Measurements from ENCODE around the gene GAS2L2.
"Not testable (repeated sequence)": the region's sequence is repeated elsewhere in the genome, so short reads cannot be mapped to it uniquely, and the experiment has no call there.

Gene GAS2L2

DNA sequence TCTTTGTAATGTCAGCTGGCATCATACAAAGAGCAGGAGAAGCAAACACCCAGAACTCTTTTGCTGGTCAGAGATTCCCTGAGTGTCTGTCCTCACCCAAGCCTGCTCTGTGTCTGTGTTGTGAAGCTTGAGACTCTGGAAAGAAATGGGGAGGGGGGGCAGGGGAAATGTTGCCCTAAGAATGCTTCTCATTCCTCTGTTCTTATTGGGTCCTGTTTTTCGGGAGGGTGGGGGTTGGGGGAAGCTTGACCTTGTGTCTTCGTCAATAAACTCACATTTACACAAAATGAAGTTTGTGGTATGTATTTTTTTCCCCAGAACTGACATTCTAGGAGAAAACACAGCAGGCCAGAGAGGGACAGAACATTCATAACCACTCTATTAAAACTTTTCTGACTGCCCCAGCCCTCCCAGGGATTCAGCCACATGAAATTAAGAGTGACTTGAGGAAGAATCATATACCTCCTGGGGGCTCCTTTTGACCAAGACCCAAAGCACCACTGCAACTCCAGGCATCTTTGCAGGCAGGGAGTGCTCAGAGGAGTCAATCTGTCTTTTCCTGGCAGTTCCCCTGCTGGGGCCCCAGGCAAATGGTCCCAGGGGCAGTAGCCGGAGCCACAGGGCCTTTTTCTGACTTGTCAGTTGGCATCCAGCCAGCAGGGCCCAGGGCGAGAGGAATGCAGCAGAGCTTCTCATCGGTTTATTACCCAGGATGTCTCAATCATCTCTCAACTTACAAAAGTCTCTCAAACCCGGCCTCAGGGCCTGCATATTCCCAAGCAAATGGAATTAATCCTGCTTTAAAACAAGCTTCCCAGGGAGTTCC is 26.7 kb downstream of the GAS2L2 start:
- peak; percentile 10 for DNase-seq

DNA sequence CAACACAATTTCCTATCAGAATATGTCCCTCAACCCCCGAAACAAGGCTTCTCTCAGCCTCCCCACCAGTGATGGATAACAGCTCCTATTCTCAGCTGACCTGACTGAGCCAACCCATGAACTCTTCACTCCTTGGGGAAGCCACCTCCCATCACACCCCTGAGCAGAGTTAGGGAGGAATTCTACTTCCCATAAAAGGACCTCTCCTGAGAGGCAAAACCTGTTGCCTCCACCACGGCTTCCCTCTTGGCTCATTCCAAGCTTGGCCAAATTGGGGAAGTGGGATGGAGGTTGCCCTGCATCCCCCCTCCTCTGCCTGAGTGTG is 27.3 kb downstream of the GAS2L2 start:
- DNase-seq: no peak

DNA sequence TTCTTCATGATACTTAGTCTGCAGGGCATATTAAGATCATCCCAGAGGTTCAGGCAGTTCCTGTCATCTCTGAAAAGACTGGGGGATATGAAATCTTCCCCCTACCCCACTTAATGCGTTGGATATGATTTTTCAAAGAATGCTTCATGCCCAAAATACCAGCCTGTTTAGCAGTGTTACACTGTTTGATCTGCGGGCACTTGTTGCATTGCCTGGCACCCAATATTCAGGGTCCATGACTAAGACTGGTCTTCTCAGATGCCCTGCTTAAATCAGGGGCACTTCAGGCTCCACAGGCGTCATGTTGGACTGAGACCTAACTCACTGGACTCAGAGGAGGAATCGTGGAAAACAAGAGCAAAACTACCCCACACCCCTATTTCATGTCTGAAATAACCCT is 28.0 kb downstream of the GAS2L2 start:
- DNase-seq: no peak

DNA sequence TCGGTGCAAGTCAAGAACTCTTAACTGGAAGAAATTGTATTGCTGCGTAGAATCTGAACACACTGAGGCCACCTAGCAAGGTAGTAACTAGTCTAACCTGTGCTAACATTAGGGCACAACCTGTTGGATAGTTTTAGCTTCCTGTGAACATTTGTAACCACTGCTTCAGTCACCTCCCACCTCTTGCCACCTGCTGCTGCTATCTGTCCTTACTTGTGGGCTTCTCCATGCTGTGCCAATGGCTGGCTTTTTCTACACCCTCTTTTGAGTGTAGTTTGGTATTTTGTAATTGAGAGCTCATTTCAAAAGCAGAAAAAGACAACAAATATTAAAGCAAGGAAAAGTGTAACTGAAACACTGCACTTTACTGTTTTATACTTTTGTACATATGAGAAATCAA is 29.3 kb downstream of the GAS2L2 start:
- no peak for DNase-seq

DNA sequence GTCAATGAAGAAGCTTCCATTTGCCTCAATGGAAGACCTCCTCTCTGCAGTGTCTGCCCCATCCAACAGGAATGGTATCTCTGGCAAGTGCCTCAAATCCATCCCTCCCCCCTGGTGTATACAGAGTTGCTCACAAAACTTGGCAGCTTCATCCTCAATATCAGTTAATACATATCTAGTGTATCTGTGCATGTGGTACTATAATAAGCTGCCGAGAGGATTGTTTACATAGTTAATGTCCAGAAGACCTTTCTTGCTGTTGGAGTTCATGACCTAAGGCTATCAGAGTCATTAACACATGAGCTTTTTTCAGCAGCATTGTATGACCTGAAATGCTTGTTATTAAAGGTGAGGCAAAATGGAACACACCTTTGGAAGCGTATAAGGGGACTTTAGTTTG is 35.6 kb downstream of the GAS2L2 start:
- no peak for DNase-seq

DNA sequence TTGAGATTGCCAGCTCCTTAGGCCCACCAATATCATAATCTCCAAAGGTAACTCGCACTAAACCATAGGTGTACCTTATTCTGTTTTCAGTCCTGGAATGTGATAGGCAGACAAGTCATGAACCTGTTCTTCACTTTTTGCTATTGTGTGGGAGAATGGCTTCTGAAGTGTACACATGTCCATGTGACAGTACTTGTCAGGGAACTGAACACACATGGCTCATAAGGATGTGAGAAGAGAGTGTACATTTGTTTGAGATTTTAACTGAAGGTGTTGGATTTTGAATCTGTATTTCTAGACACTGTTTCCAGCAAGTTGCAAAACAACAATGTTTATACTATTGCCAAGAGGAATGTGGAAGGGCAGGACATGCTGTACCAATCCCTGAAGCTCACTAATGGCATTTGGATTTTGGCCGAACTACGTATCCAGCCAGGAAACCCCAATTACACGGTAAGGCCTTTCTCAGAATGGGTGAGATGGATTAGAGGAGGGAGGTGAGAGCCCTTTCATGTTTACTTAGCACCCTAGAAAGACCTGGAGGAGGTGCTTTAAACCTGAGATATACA is 36.1 kb downstream of the GAS2L2 start:
- DNase-seq: no peak

DNA sequence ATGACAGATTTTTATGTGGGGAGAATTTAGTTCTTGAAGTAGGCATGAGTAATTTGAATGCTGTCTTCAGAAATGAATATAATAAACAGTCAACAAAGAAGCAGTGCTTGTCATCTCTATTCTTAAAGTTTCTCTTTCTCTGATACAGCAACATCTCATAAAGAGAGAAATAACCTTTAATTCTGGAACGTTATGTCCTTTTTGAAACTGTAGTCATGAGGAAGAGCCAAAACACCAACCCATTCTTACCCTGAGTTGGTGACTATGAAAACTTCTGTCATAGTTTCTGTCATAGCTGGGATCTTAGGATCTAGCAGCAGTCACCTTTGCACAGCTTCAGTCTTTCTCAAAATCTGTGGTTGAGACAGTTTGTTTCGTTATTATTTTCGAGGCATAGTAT is 36.9 kb downstream of the GAS2L2 start:
- no peak for DNase-seq

DNA sequence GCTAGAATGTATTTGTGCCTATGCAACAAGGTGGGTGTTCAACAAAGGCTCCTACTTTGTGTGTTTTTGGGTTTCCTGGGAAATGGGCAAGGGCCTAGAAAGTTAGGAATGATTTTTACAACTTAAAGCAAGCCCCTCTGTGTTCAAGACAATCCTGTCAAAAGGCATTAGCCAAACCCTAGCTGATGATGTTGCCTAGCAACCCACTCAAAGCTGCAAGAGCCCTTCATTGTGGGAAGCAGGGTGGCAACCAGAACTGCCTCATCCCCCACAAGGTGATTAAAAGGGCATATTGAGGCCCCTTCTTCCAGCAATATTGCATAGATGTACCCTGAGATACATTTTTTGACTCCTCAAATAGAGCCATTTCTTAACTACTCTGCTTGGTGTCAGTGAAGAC is 37.6 kb downstream of the GAS2L2 start:
- peak; percentile 3 for DNase-seq

DNA sequence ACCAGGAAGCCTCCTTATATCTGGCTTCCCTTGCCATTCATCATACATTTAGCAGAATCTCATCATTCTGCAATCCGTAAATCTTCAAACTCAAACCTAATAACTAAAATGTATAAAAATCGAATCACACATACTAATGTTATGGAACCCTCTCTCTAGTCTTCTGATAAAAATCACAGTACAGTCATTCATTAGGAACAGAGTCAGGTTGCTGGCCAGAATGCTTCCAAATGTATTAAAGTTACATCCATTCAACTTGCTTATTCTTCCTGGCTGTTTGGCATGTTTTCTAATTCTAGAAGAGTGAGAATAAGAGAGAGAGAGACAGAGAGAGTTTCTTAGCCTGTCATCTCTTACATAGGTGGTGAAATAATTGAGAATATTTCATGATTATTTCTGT is 38.1 kb downstream of the GAS2L2 start:
- DNase-seq: no peak

DNA sequence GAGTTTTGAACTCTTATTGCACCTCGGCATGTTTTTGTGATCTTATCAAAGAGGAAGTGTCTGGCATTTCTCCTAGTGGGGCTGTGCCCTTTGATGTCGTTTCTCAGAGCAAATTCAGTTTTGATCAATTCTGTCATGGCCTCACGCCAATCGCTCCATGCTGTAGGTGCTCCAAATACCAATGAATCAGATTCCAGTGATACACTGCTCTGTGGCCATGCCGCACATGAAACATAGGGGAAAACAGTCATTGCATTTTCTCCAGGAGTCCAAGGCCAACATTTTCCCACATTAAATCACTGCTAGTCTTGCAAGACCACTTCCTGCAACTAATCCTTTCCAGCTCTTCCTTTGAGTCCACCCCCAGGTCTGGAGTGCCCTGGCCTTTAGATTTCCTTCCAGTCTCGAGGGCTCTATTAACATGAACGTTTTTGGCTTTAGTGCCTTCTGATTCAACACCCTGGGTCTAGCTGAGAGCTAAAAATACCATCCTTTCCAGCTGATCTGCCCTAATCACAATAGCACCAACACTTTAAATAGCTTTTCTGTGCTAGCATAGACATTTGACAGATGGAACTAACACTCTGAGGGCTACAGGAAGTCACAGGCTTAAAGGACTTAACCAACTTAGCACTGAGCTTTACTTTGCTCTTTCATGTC is 39.8 kb downstream of the GAS2L2 start:
- no peak for DNase-seq

DNA sequence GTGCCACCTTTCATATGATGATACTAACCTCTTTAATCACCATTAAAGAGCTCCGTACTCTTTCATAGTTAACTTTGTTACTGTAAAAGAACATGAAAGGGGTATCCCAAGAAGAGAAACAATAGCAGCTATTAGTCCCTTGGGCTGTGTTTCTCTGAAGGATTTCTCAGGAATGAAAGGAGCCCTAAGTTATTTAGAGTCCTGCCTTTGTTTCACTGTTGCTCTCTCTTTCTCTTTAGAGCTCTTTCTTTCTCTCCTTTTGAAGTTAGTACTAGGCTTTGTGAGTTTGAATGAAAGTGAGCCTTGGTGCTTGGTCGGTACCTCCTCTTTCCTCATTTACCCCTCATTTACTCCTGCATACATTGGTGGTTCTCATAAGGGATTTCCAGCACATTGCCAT is 42.1 kb downstream of the GAS2L2 start:
- DNase-seq: no peak

DNA sequence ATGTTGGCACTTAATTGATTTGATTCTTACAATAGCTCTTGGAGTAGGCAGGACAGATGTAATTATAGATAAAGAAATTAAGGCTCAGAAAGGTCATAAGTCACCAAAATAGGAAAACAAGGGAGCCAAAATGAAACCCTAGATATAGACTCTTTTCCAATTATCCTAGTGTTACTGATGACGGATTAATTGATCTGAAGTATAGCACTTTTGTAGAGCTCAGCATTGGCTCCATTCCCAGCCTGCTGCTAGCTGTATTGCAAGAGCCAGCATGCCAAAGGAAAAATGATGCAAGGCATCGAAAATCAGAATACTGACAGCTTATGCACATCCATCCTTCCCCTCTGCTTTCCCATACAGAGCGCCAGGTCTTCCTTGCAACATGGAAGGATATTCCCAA is 43.2 kb downstream of the GAS2L2 start:
- DNase-seq: no peak

DNA sequence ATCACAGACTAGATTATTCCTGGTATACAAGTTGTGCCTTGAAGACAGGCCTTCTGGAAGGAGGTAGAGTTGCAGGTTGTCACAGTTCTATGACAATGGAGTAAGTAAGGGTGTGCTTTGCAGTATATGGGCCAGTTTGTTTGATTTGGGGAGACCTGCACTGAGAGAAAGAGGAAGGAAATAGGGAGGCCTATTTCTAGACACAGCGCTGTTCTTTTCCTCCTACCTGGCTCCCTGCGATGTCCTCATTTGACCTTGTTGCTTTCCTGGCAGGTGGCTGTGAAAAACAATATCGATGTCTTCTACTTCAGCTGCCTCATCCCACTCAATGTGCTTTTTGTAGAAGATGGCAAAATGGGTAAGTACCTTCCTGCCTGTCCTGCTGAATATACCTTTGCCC is 44.1 kb downstream of the GAS2L2 start:
- DNase-seq: no peak

DNA sequence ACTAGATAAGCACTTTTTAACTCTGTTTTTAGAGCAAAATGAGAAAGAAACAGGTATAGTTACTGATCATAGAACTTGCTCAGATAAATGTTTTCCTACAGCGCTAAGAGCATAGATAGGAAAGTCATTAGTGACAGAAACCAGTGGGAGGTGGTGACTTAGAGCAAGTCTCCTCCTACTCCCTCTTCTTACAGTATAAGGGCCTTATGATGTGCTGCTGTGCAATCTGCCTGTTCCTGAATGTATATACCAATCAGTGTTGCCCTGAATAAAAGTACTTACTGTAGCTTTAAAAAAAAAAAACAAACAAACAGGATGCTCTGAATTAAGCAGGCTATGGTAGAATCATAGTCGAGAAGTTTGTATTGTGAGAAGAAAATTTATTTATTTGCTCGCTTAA is 44.9 kb downstream of the GAS2L2 start:
- no peak for DNase-seq

DNA sequence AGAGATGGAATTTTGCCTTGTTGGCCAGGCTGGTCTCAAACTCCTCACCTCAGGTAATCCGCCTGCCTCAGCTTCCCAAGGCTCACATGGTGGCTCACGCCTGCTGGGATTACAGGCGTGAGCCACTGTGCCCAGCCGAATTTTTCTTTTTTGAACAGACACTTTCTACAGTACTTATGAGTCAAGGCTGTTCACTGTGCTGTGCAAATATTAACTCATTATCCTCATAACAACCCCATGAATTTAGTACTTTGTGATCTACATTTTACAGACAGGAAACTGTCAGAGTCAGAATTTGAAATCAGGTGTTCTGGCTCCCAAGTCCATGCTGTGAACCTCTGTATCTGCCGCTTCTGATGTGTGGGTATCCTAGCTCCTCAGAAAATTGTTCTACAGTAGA is 47.3 kb downstream of the GAS2L2 start:
- peak; percentile 35 for DNase-seq

DNA sequence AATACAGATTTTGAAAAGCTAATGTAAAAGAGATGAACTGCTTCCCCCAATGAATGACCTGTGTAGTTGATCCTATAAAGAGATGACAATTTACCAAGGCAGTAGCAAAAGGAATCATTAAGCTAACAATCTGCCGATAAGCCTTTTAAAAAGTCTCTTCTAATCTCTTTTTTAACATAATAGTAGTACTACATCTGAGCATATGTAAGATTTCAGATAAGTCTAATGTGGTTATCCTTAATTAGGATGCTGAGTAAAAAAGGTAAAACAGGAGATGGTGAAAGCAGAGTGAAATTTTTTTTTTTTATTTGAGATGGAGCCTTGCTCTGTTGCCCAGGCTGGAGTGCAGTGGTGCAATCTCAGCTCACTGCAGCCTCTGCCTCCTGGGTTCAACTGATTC is 47.8 kb downstream of the GAS2L2 start:
- no peak for DNase-seq

DNA sequence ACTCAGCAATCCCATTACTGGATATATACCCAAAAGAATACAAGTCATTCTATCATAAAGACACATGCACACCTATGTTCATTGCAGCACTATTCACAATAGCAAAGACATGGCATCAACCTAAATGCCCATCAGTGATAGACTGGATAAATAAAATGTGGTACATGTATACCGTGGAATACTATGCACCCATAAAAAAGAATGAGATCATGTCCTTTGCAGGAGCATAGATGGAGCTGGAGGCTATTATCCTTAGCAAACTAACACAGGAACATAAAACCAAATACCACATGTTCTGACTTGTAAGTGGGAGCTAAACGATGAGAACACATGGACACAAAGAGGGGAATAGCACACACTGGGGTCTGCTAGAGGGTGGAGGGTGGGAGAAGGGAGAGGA is 49.7 kb downstream of the GAS2L2 start:
- not testable (repeated sequence) for DNase-seq

DNA sequence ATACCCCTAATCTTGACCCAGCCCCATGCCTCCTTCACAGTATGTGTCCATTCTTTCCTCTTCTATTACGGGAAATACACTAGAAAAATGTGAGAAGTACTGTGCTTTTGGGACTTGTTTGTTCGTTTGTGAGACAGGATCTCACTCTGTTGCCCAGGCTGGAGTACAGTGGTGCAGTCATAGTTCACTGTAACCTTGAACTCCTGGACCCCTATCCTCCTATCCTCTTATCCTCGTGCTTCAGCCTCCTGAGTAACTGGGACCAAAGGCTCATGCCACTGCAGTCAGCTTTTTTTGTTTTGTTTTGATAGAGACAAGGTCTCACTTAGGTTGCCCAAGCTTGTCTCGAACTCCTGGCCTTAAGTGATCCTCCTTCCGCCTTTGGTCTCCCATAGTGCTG is 51.5 kb downstream of the GAS2L2 start:
- no peak for DNase-seq

DNA sequence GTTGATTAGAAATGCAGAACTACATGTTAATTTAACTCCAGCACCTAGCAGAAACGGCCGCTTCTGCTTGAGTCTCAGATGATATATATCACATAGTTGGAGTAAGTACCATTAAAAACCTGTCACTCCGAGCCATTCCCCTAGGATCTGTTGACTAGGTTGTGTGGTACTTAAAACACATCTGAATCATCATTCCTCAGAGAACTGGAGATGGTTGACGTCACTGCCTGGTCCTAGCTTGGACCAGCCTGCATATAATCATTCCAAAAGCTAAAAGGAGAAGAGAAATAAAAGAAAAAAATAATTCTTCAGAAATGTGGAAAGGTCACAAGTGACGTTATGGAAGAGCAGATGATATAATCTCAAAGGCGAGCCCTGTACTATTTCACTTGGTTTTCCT is 52.9 kb downstream of the GAS2L2 start:
- DNase-seq: no peak

DNA sequence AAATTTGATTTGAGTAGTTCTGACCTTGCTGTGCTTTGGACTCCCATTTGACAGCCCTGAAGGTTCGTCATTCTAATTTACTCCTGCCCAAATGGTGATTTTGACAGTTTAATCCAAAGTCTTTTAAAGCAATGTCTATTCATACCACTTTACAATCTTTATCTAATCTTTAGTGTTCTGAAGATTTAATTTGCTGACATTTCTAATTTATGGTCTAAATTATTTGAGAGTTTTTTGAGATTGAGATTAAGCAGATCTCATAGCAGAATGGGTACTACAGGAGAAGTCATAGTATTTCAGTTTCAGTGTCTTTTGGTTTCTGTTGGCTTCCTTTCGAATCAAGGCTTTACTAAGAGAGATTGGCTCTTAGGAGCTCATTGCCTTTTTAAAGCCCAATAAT is 54.2 kb downstream of the GAS2L2 start:
- DNase-seq: no peak

DNA sequence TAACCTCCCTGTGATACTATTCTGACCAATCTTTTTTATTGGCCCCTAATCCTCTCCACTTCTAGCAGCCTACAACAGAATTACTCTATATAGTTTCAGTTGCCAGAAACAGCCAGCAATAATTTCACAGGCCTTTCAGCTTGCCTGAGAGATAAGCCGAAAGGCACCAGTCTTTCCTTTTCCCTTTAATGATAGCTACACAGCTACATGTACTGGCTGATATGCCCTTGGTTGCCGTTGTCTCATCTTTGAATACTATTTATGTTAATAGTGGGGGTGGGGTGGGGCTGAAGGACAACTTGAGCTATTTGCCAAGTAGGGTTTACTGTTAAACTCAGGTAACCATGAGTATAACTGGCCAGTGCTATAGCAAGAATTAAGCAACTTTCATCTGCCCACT is 57.4 kb downstream of the GAS2L2 start:
- no peak for DNase-seq

DNA sequence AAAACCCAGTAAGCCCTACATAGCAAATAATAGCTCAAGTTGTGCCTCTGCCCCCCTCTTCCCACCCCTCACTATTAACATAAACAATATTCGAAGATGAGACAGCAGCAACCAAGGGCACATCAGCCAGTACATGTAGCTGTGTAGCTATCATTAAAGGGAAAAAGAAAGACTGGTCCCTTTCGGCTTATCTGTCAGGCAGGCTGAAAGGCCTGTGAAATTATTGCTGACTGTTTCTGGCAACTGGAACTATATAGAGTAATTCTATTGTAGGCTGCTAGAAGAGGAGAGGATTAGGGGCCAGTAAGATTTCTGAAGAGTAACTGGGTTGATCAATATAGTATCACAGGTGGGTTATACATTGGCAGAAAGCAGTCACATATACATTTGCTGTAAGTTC is 58.1 kb downstream of the GAS2L2 start:
- DNase-seq: no peak

Data from DMS53 (cell line).